K562 treated with DMSO at 1 percent for 12 hours (cell line): Measurements from ENCODE around the gene MYLK2. TPM values are rescaled to one million over a fixed set of nuclear protein-coding genes. Genes with fewer than 3 reads are reported as not detected.

Experiments used
- total RNA-seq: library from RNA; unstranded; fragments of 300-600 nt; gene quantifications from 2 replicates; pipeline ENCODE4 v1.2.3, GENCODE V29; 2022; ENCODE audit not compliant: insufficient read depth

The MYLK2 gene
- 0.84 and 0.97 TPM in 2 replicates for total RNA-seq

DNA sequence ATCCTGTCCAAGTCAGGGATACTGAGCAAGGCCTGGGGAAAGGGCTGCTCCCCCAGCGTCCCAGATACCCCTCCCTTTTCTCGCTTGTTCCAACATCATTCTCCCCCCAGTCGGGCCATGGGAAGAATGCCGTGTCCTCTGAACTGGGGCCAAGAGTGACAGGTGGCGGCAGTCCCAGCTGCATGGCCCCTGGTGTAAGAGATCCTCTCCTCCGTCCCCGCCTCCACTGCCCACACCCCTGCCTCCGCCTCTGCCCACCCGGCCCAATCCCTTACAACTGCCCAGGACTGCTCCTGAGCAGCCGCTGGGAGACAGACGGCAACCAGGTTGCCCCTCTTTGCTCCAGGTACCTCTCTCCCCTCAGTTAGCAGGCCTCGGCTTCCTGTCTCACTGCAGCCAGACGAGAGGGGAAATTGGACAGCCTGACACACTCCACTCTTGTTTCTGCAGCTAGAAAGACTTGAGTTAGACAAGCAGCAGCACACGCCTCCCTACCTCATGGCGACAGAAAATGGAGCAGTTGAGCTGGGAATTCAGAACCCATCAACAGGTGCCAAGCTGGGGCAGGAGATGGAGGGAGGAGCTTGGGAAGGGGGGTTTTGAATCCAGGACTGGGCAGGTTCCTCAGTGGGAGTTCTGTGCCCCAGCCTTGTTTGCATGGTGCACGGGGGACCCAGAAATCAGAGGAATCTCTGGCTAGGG, at the start of gene MYLK2:
MYLK2 (plus strand) TSS at position 274 of the 702 bp plus-strand sequence; CDS start at position 499, 225 bp downstream.

DNA sequence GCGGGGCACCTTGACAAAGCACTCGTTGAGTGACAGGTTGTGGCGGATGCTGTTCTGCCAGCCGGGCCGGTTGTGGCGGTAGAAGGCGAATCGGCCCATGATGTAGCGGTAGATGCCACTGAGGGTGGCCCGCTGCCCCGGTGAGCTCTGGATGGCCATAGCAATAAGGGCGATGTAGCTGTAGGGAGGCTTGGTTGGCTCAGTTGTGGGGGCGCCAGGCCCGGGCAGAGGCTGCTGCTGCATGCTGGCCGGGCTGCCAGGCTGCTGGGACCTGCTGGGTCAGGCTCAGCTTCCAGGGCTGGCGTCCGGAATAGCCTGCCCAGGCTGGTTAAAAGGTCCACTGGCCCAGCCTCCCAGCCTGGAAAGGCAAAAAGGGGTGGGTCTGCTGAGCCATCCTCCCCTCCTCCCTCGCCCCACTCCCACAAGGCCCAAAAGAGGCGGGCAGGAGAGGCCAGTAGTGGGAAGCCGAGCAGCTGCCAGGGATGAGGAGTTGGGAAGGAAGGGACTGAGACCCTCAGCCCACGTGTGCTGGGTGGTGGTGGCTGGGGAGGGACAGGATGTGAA, 26.2 kb downstream of the MYLK2 start, which contains the start of gene FOXS1:
FOXS1 (minus strand) TSS at position 305 of the 564 bp plus-strand sequence; CDS start at position 243, 62 bp downstream.

DNA sequence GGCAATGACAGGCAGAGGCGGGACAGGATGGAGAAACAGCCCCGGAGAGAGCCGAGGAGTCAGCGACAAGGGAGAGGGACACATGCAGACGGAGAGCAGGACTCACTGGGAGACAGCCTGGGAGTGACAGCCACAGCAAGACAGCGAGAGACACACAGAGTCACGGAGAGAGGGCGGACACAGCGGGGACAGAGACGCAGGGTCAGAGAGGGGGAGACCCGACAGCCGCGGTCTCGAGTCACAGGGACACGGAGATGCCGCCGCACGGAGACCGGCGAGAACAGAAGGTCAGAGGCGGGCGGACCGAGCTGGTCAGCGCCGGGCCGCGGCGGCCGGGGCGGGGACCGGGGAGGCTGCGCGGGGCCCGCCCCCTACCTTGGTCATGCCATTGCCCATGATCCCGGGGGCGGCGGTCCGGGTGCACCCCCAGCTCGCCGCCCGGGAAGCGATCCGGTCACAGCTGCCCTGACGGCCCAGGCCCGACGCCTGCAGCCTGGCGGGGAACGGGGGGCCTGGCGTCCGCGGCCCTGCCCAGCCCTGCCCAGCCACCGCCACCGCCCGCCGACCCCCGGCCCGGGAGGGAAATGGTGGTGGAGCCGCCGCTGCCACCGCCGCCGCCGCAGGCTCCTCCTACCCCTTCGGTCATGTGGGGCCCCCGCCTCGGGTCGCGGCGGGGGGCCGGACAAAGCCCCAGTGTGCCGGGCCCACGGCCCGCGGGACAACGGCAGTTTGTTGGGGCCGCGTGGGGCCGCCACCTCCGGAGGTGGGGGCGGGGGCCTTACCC, 51.0 kb downstream of the MYLK2 start, which contains the start of the genes DUSP15 and TTLL9:
DUSP15 (minus strand) TSS at position 586 of the 784 bp plus-strand sequence; CDS start at position 396, 190 bp downstream.
TTLL9 (plus strand) TSS at position 693 of the 784 bp plus-strand sequence. CDS start 493 bp downstream, outside the sequence.

Other genes starting within 250 kb of the MYLK2 start
- 356 and 417 TPM in 2 replicates for gene ID1, start 214.1 kb upstream of the MYLK2 start, total RNA-seq
- not detected in 2 replicates for gene COX4I2, start 181.4 kb upstream of the MYLK2 start, total RNA-seq
- 116 and 154 TPM in 2 replicates for gene BCL2L1, start 96.5 kb upstream of the MYLK2 start, total RNA-seq
- 64.5 and 132 TPM in 2 replicates for gene TPX2, start 80.1 kb upstream of the MYLK2 start, total RNA-seq
- not detected in 2 replicates for gene FOXS1, start 26.2 kb downstream of the MYLK2 start, total RNA-seq
- gene DUSP15, start 51.2 kb downstream of the MYLK2 start, total RNA-seq: 0.67 TPM in 1 of 2 replicates, not detected in the other
- not detected in 2 replicates for gene TTLL9, start 51.3 kb downstream of the MYLK2 start, total RNA-seq
- gene PDRG1, start 132.7 kb downstream of the MYLK2 start, total RNA-seq: 21.0 and 28.1 TPM in 2 replicates
- not detected in 2 replicates for gene XKR7, start 148.8 kb downstream of the MYLK2 start, total RNA-seq
- gene CCM2L, start 191.1 kb downstream of the MYLK2 start, total RNA-seq: 0.75 TPM in 1 of 2 replicates, not detected in the other
- gene HCK, start 232.9 kb downstream of the MYLK2 start, total RNA-seq: not detected in 2 replicates